Measurements from ENCODE around the gene TGFBI.

TGFBI gene

DNA sequence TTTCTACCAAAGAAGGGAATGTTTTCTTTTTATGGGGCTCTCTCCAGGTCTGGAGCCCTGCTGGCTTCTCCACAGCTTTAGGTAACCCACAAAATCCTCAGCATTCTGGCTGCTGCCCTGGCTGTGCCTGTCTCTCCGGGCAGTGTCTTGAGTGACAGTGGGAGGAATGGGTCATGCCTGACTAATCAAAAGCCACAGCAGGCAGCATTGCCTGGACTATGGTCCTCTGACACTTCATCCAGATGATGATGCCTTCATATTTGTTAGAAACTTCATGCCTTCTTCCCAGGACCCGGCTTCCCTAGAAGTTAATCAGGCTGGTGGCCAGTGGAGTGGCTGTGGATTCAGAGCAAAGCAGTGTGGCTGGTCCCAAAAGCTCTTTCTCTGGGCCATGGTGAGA is 32.2 kb upstream of the TGFBI start:
- no peak overlapping the region for H3K4me3 ChIP-seq (ENCODE audit: low read length)
- no peak for TF ChIP-seq ZNF274 (IDR thresholded peaks at IDR 0.05; ENCODE audit: low read depth, low read length)

DNA sequence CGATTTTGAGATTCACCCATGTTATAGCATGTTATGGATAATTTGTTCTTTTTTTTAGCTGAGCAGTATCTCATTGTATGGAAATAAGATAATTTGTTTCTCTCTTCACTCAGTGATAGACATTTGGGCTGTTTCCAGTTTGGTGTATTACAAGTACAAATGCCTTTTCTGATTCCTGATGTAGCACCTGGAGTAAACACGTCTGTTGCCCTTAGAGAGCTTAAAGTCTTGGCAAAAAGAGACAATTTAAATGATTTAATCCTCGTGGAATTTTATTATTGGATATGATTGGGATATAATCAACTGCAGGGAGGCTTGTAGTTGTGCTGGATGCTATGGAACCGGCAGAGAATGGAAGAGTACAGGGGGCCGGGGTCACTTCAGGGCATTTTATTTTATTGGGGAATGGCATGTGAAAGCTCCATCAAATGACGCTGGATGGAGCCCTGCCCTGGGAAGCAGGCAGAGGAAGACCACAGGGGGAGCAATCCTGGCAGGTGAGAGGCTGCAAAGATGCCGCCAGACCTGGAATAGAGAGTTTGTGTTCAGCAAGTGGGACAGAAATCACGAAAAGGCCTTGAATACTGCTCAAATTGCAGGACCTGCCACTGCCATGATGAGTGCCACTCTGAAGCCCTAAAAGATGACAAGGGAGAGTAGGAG is 31.0 kb upstream of the TGFBI start:
- TF ChIP-seq ZNF274 (IDR thresholded peaks at IDR 0.05; ENCODE audit: low read depth, low read length) = no peak
- H3K4me3 ChIP-seq (ENCODE audit: low read length) = no peak overlapping the region

DNA sequence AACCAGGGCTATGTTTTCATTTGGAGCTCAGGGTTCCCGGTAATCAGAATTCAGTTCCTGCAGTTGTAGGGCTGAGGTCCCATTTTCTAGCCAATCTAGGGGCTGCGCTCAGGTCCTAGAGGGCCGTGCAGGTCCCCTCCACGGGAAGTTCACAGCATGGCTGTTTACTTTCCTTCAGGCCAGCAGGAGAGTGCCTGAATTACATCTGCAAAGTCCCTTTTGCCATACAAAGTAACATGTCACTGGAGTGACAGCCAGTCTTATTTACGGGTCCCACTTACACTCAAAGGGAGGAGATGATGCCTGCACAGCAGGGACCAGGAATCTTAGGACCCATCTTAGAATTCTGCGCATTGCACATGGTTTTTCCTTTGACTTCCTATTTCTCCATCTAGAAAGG is 29.9 kb upstream of the TGFBI start:
- H3K4me3 ChIP-seq (ENCODE audit: low read length) = no peak overlapping the region
- TF ChIP-seq ZNF274 (IDR thresholded peaks at IDR 0.05; ENCODE audit: low read depth, low read length) = no peak

GRCh38 chr5:135999406-136000139 is 29.2 kb upstream of the TGFBI start:
- no peak overlapping the region for H3K4me3 ChIP-seq (ENCODE audit: low read length)
- TF ChIP-seq ZNF274 (IDR thresholded peaks at IDR 0.05; ENCODE audit: low read depth, low read length) = no peak

DNA sequence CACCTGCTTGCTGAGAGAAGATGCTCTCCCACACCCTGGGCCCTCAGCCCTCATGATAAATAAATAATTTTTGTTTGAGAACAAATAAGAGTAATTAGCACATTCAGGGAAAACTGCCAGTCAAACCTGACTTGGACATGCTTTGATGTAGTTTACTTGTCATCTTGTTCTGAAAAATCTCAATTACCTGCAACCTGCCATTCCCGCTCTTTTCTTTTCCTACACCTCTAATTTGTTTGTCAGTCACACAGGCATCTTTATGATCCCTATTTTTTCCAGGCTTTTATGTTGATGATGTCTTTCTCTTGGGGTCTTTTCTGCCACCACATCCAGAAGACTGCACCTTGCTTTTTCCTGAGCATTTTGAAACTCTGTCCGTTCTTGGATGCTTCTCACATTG is 28.6 kb upstream of the TGFBI start:
- TF ChIP-seq ZNF274 (IDR thresholded peaks at IDR 0.05; ENCODE audit: low read depth, low read length) = no peak
- no peak overlapping the region for H3K4me3 ChIP-seq (ENCODE audit: low read length)

DNA sequence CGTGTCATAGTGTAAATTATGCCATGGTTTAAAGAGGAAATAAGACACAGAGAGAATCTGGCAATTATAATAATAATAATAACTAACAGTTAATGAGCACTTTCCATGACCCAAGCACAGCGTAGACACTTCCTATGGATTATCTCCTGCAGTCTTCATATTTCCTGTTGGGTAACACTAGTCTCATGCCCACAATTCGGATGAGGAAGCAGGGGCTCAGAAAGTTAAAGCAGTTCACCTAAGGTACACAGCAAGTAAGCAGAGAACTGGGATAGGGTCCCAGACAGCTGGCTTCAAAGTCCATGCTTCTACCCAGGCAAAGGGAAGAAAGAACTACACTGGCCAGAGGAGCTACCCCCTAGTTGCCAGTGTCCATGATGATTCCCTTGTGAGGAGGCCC is 27.9 kb upstream of the TGFBI start:
- TF ChIP-seq ZNF274 (IDR thresholded peaks at IDR 0.05; ENCODE audit: low read depth, low read length) = no peak
- H3K4me3 ChIP-seq (ENCODE audit: low read length) = no peak overlapping the region

DNA sequence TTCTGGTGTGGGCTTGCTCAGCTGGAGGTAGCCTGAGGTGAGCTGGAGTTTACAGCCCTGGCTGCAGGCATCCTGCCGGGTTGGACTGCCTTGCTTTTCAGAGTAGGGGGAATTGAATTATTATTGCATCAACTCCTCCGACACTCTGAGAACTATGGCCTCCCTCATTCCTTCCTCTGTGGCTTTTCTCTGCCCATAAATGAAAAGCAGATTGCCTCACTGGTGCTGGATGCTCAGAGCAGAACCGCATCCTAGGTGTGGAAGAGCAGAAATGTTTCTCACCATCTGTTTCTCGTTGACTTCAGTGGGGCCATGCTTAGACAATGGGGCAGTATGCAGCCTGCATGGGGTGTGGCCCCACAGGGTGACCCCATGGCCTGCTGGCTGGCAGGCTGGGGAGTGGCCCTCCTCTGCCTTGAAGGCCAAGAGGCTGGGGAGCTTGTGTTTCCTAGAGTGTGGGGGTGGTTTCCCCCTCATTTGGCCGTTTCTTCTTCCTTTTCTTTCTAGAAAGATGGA is 27.3 kb upstream of the TGFBI start:
- no peak for TF ChIP-seq ZNF274 (IDR thresholded peaks at IDR 0.05; ENCODE audit: low read depth, low read length)

DNA sequence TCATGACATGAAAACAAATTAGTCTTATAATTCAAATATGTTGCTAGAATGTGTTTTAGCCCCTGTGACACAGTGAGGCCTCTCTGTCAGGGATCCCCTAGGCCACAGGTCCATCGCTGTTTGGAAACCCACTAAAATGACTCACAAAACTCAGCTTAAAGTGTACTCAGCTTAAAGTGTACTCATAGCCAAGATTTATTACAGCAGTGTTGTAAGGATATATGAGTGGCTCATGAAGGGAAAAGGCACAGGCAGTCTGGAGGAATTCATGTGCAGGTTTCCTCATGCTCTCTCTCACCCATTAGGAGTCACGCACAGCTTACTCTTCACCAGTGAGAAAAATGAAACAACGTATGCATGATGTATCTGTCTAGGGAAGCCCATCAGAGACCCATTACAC is 24.4 kb upstream of the TGFBI start:
- no peak overlapping the region for H3K4me3 ChIP-seq (ENCODE audit: low read length)
- TF ChIP-seq ZNF274 (IDR thresholded peaks at IDR 0.05; ENCODE audit: low read depth, low read length) = no peak

More for the DNA sequence above, 27.3 kb upstream of the TGFBI start:
- H3K4me3 ChIP-seq (ENCODE audit: low read length) = no peak overlapping the region

DNA sequence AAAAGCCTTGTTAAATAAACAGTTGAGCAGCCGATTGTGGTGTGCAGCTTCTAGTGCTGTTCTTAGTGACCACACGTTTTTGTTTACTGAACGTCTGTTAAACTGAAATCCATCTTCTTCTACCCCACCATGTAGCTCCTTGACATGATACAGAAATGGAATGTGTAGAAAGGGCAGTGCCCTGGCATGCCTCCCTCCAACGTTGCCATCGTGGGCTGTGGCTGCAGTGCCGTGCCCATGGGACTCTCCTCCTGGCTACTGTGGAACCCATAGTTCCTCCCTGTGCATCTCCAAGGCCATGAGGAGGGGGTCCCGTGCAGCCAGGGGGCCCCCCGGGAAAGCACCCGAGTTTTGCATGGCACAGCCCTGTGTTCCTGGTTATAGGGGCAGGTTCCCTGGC is 23.3 kb upstream of the TGFBI start:
- TF ChIP-seq ZNF274 (IDR thresholded peaks at IDR 0.05; ENCODE audit: low read depth, low read length) = no peak
- no peak overlapping the region for H3K4me3 ChIP-seq (ENCODE audit: low read length)

- no peak overlapping the region for H3K4me3 ChIP-seq (ENCODE audit: low read length)
- no peak for TF ChIP-seq ZNF274 (IDR thresholded peaks at IDR 0.05; ENCODE audit: low read depth, low read length)
Observed at GRCh38 chr5:136006164-136006563, 22.6 kb upstream of the TGFBI start.

- TF ChIP-seq ZNF274 (IDR thresholded peaks at IDR 0.05; ENCODE audit: low read depth, low read length) = no peak
Observed at GRCh38 chr5:136006761-136007251, 22.0 kb upstream of the TGFBI start.

DNA sequence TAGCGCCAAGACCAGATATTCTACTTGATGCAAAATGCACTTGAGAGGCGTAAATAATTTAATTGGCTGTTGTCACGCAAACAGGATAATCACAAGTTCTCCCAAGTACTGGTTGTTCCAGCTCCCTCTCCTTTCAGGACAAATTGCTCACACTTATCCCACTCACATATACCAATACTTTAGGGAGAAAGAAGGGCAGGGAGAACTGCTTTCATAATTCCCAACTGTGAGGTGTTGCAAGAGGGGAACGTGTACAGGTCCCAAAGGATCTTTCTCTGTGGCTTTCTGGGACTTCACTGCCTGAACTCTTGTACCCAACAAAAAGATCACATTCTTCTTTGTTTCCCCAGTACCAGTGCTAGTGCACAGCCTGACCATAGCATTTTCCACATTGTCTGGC is 21.5 kb upstream of the TGFBI start:
- no peak overlapping the region for H3K4me3 ChIP-seq (ENCODE audit: low read length)
- TF ChIP-seq ZNF274 (IDR thresholded peaks at IDR 0.05; ENCODE audit: low read depth, low read length) = no peak

More at GRCh38 chr5:136006761-136007251, 22.0 kb upstream of the TGFBI start:
- H3K4me3 ChIP-seq (ENCODE audit: low read length) = no peak overlapping the region

- TF ChIP-seq ZNF274 (IDR thresholded peaks at IDR 0.05; ENCODE audit: low read depth, low read length) = no peak
Observed at GRCh38 chr5:136011414-136012001, 17.3 kb upstream of the TGFBI start.

GRCh38 chr5:136012041-136012804 is 16.6 kb upstream of the TGFBI start:
- no peak for TF ChIP-seq ZNF274 (IDR thresholded peaks at IDR 0.05; ENCODE audit: low read depth, low read length)
- H3K4me3 ChIP-seq (ENCODE audit: low read length) = no peak overlapping the region

More at GRCh38 chr5:136011414-136012001, 17.3 kb upstream of the TGFBI start:
- no peak overlapping the region for H3K4me3 ChIP-seq (ENCODE audit: low read length)
